Body of pancreas (tissue), 4 donors: ENCODE results near the gene CYB5RL.

ENCODE experiments used
- CTCF ChIP-seq, 7 experiments: fragments of 450-650 bp in 4 of 7; fragments of 200-600 bp in 3 of 7; sonication (generic) in 3 of 7; IDR thresholded peaks; one replicate each; pipeline ENCODE4 v1.5.1; 2016 to 2019; ENCODE audit warnings: antibody characterized with exemption in 7 of 7
- POLR2A ChIP-seq, 3 donors: fragments of 450-650 bp; IDR thresholded peaks; one replicate each; pipeline ENCODE4 v1.6.1; 2016; ENCODE audit warnings: antibody characterized with exemption in 3 of 3, mild to moderate bottlenecking in 2 of 3

GRCh38 chr1:54204199-54204598 lies 4.4 kb upstream of the CYB5RL start:
- no peak for TF ChIP-seq POLR2A (IDR thresholded peaks at IDR 0.05)
- no peak for TF ChIP-seq CTCF (IDR thresholded peaks at IDR 0.05)
